ENCODE data around the gene ERP27.
A peak's percentile ranks its signal among the peaks of the same experiment; 100 is the strongest.

ERP27 gene

DNA sequence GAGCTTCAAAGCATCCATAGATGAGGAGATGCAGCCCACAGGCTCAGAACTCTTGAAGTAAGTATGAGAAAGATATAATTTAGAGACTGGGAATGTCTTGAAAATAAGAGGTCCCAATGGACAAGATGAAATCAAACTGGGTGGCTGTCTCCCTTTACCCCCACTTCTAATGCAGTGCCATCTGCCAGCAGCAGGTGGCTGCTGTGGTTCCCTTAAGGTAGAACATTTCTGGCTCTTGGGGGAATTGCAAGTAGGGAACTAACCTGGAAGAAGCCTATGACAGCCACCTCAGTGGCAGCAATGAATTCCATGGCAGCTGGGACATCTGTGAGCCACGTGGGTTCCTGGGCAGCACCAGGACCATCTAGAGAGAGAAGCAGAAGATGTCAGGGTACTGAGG lies 648 bp downstream of the ERP27 start:
- ATAC-seq (replicated peaks) = peak in 1 of 2 donors; percentile 38
- no peaks in the 10 kb centered on the region for H3K27me3 Mint-ChIP-seq
- peak overlapping the region; percentile 72 for H3K27ac Mint-ChIP-seq
- no peak for DNase-seq
- peaks cover 19 to 40% of the 10 kb centered on the region in 2 donors for H3K4me1 Mint-ChIP-seq
- peak overlapping the region in 1 of 2 donors; percentile 31 for H3K4me3 Mint-ChIP-seq
- H3K36me3 Mint-ChIP-seq = peaks cover 40 to 60% of the 10 kb centered on the region in 2 donors
- H3K9me3 Mint-ChIP-seq = peaks cover 0 to 4% of the 10 kb centered on the region in 2 donors

DNA sequence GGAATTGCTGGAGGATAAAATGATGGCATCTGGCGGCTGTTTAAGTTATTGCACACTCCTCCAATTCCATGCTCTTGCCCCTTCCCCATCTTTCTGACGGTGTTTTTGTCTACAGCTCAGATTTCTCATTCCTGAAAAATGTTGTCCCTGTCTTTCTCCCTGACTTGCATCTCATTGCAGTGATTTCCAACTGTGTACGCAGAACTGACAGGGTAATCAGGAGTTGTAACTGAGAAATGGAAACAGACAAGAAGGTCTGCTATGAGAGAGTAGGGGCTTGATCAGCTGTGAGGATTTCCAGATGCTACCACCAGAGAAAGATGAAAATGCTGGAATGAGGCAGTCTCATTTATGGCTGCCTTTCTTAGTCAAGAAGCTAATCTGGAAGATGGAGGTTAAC lies 1.3 kb downstream of the ERP27 start:
- H3K27ac Mint-ChIP-seq = no peak overlapping the region
- H3K9me3 Mint-ChIP-seq = peaks cover 0 to 4% of the 10 kb centered on the region in 2 donors
- H3K4me3 Mint-ChIP-seq = no peak overlapping the region
- no peak for ATAC-seq (replicated peaks)
- peaks cover 17 to 40% of the 10 kb centered on the region in 2 donors for H3K4me1 Mint-ChIP-seq
- no peak for DNase-seq
- no peaks in the 10 kb centered on the region for H3K27me3 Mint-ChIP-seq
- peaks cover 38 to 60% of the 10 kb centered on the region in 2 donors for H3K36me3 Mint-ChIP-seq

DNA sequence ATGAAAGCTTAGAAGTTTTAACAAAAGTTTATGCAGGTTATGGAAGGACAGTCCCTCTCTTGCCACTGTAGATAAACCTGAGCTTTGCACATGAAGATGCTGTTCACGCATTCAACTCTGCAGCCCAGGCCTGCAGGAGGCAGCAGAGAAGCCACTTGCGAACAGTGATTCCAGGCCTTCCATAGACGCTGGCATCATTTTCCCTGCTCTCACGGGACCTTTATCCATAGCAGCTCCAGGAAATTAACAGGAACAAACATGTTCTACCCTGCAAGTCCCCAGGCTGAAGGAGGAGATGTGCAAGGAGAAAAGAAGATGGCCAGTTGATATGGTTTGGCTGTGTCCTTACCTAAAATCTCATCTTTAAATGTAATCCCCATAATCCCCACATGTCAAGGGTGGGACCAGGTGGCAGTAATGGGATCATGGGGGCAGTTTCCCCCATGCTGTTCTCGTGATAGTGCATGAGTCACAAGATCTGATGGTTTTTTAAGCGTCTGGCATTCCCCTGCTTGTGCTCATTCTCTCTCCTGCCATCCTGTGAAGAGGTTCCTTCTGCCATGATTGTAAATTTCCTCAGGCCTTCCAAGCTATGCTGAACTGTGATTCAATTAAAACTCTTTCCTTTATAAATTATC lies 2.0 kb downstream of the ERP27 start:
- no peak overlapping the region for H3K27ac Mint-ChIP-seq
- peaks cover 15 to 40% of the 10 kb centered on the region in 2 donors for H3K4me1 Mint-ChIP-seq
- no peak for ATAC-seq (replicated peaks)
- no peaks in the 10 kb centered on the region for H3K27me3 Mint-ChIP-seq
- peaks cover 42 to 59% of the 10 kb centered on the region in 2 donors for H3K36me3 Mint-ChIP-seq
- no peak overlapping the region for H3K4me3 Mint-ChIP-seq
- peaks cover 0 to 4% of the 10 kb centered on the region in 2 donors for H3K9me3 Mint-ChIP-seq
- no peak for DNase-seq

DNA sequence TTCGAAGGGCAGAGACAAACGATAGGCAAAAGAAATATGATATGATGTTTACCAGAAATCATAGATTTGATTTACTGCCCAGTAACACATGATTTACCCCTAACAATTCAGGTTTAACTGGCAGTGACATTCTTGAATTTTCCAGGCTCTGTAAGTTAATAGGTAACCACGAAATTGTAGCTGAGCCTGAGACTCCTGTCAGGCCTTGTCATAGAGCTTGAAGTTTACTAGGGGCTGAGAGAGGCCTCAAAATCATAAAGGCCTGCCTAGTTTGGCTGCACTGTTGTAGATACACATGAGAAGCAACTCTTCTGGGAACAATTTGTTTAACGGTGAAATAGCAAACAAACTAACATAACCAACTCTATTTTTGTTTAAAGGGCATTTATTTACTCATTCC lies 3.3 kb downstream of the ERP27 start:
- no peak overlapping the region for H3K27ac Mint-ChIP-seq
- H3K9me3 Mint-ChIP-seq = peaks cover 0 to 4% of the 10 kb centered on the region in 2 donors
- no peak overlapping the region for H3K4me3 Mint-ChIP-seq
- peaks cover 31 to 46% of the 10 kb centered on the region in 2 donors for H3K36me3 Mint-ChIP-seq
- H3K4me1 Mint-ChIP-seq = peaks cover 15 to 33% of the 10 kb centered on the region in 2 donors
- ATAC-seq (replicated peaks) (no peak), DNase-seq (no peak)
- no peaks in the 10 kb centered on the region for H3K27me3 Mint-ChIP-seq

DNA sequence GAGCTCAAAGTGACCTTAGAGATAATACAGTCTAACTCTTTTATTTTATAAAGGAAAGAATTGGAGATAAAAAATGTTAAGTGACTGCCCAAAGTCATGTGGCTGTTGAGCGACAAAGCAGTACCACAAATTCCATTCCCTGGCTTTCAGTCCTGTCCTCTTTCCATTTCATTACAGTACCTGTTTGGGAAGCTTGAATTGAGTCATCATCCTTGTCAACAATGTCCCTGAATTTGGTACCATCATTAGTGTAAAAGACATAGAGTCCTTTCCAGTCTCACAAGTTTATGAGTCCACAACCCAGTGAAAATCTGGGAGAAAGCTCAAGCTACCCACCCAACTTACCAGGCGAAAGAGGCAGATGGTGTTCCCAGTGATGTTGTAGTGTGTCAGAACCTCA lies 3.8 kb downstream of the ERP27 start:
- no peaks in the 10 kb centered on the region for H3K27me3 Mint-ChIP-seq
- ATAC-seq (replicated peaks) (no peak), DNase-seq (no peak)
- H3K27ac Mint-ChIP-seq = no peak overlapping the region
- H3K9me3 Mint-ChIP-seq = peaks cover 0 to 4% of the 10 kb centered on the region in 2 donors
- H3K36me3 Mint-ChIP-seq = peaks cover 28 to 40% of the 10 kb centered on the region in 2 donors
- no peak overlapping the region for H3K4me3 Mint-ChIP-seq
- H3K4me1 Mint-ChIP-seq = peaks cover 14 to 28% of the 10 kb centered on the region in 2 donors

DNA sequence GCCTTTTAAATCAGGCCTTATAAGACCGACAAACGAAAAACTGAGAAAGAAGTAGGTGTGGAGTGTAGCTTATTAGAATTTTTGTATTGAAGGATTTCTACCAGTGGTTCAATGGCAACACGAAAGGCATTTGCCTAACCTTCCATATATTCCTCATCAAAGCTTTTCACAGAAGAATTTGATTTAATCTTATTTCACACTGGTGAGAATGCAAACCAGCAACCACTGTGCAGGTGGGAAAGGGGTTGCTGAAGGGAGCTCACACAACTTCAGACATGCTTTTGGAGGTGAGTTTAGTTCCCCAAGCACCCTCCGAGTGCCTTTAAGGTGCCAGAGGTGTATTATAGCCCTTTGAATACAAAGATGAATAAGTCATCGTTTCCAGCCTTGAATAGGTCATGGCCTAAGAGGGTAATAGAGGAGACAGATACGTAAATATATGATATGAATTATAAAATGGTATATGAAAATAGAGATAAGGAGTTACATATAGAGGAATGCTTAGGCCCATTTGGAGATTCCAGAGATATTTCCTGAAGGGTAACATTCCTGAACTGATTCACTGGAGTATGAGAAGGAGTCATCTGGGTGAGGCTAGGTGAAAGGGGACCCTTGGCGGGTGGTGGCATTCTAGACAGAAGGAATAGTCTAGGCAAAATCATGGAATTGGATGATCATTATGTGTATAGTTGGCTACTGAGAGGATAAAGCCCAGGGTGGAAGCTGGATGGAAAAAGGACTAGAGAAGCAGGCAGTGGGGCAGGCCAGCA lies 6.4 kb downstream of the ERP27 start:
- DNase-seq (no peak), ATAC-seq (replicated peaks) (no peak)
- Mint-ChIP-seq H3K4me3 (no peak overlapping the region), H3K4me1 (peaks cover 3 to 13% of the 10 kb centered on the region in 2 donors), H3K27ac (no peak overlapping the region), H3K27me3 (no peaks in the 10 kb centered on the region), H3K9me3 (no peaks in the 10 kb centered on the region), H3K36me3 (peaks cover 20 to 37% of the 10 kb centered on the region in 2 donors)

DNA sequence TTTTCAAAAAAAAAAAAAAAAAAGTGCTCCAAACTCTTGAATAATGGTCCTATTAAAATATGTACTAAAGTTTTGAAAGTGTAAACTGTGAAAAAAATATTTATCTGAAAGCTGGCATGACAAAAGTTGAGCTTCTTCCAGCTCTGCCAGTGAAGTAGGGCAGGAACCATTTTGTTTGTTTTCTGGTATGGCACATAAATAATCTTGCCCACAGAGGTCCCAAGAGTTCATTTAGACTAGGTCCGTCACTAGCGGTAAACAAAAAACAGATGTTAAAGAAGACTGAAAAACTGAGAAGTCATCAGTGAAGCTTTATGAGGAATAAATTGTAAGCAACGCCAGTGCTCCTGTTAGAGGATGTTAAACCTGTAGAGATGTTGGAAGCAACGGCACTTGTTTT lies 7.0 kb downstream of the ERP27 start:
- DNase-seq (no peak), ATAC-seq (replicated peaks) (no peak)
- Mint-ChIP-seq H3K27me3 (no peaks in the 10 kb centered on the region), H3K4me3 (no peak overlapping the region), H3K9me3 (no peaks in the 10 kb centered on the region), H3K36me3 (peaks cover 18 to 31% of the 10 kb centered on the region in 2 donors), H3K27ac (no peak overlapping the region), H3K4me1 (peaks cover 3 to 10% of the 10 kb centered on the region in 2 donors)

DNA sequence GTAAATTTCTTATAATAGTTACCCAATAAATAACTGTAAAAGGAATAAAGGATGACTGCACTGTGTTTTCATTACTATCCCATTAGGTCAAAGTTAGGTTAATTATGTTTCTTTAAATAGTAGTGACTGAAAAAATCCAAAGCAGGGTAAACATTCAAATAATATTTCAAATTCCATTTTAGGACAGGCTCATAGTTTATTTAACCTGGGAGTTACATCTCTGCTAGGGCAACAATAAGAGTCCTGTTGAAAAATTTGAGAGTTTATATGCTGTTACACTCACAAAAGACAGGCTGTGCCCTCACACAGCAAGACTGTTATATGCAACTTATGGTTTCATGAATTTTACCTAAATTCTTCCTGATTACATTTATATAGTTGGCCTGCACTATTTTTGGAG lies 8.0 kb downstream of the ERP27 start:
- peaks cover 18 to 30% of the 10 kb centered on the region in 2 donors for H3K36me3 Mint-ChIP-seq
- peaks cover 3 to 10% of the 10 kb centered on the region in 2 donors for H3K4me1 Mint-ChIP-seq
- no peak overlapping the region for H3K4me3 Mint-ChIP-seq
- no peaks in the 10 kb centered on the region for H3K9me3 Mint-ChIP-seq
- DNase-seq = no peak
- ATAC-seq (replicated peaks) = no peak
- no peak overlapping the region for H3K27ac Mint-ChIP-seq
- H3K27me3 Mint-ChIP-seq = no peaks in the 10 kb centered on the region

DNA sequence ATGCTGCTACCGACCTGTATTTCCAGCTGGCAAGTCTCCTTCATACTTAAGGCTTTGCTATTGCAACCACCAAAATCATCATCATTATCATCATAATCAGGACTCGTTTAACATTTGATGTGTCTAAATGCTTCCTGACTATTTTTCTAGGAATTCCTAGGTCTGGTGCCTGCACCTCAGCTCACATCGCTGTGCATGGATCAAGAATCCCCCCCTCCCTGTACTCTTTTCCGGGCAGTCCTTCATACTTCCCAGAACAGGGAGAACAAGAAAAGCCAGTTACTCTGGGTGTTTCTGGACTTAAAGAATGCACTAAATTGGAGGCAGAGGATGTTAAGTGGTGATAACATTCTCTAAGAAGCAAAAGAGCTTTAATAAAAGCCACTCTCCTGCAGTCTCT lies 9.4 kb downstream of the ERP27 start:
- ATAC-seq (replicated peaks) (no peak), DNase-seq (no peak)
- H3K9me3 Mint-ChIP-seq = no peaks in the 10 kb centered on the region
- no peak overlapping the region for H3K4me3 Mint-ChIP-seq
- peaks cover 3 to 10% of the 10 kb centered on the region in 2 donors for H3K4me1 Mint-ChIP-seq
- H3K27ac Mint-ChIP-seq = no peak overlapping the region
- no peaks in the 10 kb centered on the region for H3K27me3 Mint-ChIP-seq
- peaks cover 17 to 27% of the 10 kb centered on the region in 2 donors for H3K36me3 Mint-ChIP-seq

DNA sequence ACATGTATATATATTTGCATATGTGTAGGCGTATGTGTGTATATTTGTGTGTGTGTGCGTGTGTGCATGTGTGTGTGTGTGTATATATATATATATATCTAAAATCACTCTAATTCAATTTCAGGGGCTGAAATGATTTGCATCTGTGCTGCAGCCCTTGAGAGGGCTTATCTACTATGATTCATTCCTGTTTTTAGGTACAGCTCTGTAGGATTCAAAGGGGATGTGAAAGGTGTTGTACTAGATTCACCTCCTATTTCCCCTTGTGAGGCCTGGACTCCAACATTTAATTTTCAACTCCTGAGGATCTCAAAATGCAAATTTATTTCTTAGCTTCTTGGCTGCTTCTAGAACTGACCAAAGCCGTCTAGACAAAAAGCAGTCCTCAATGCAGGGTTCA lies 11.1 kb downstream of the ERP27 start:
- Mint-ChIP-seq H3K27me3 (no peaks in the 10 kb centered on the region), H3K4me1 (peaks cover 3 to 10% of the 10 kb centered on the region in 2 donors), H3K4me3 (no peak overlapping the region), H3K9me3 (no peaks in the 10 kb centered on the region), H3K27ac (no peak overlapping the region), H3K36me3 (peaks cover 10 to 15% of the 10 kb centered on the region in 2 donors)
- DNase-seq = no peak
- peak; percentile 54 to 76 for ATAC-seq (replicated peaks)

DNA sequence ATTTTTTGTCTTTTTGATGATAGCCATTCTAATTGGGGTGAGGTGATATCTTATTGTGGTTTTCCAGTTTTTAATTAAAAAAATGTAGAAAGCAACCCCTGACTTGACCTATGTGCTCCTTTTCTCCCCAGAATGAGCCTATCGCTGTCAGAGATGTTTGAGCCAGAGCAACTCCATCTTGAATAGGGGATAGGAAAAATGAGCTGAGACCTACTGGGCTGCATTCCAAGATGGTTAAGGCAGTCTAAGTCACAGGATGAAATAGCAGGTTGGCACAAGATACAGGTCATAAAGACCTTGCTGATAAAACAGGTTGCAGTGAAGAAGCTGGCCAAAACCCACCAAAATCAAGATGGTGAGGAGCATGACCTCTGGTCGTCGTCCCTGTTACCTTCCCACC lies 13.8 kb downstream of the ERP27 start:
- Mint-ChIP-seq H3K4me1 (peaks cover 11 to 20% of the 10 kb centered on the region in 2 donors), H3K4me3 (no peak overlapping the region), H3K36me3 (peaks cover 7 to 14% of the 10 kb centered on the region in 2 donors), H3K27me3 (no peaks in the 10 kb centered on the region), H3K9me3 (no peaks in the 10 kb centered on the region), H3K27ac (no peak overlapping the region)
- DNase-seq = no peak
- ATAC-seq (replicated peaks) = no peak

DNA sequence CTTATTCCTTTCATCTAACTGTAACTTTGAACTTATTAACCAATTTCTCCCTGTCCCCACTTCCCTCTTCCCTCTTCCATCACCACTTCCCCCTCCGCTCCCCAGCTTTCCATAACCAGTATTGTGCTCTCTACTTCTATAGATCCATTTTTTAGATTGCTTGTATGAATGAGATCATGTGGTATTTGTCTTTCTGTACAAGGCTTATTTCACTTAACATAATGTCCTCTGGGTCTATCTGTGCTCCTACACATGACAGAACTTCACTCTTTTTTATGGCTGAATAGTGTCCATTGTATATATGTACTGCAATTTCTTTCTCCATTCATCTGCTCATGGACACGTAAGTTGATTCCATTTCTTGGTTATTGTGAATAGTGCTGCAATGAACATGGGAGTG lies 14.4 kb downstream of the ERP27 start:
- Mint-ChIP-seq H3K9me3 (no peaks in the 10 kb centered on the region), H3K27ac (no peak overlapping the region), H3K36me3 (peaks cover 7 to 19% of the 10 kb centered on the region in 2 donors), H3K4me1 (peaks cover 11 to 20% of the 10 kb centered on the region in 2 donors), H3K4me3 (no peak overlapping the region), H3K27me3 (no peaks in the 10 kb centered on the region)
- DNase-seq (no peak), ATAC-seq (replicated peaks) (no peak)

DNA sequence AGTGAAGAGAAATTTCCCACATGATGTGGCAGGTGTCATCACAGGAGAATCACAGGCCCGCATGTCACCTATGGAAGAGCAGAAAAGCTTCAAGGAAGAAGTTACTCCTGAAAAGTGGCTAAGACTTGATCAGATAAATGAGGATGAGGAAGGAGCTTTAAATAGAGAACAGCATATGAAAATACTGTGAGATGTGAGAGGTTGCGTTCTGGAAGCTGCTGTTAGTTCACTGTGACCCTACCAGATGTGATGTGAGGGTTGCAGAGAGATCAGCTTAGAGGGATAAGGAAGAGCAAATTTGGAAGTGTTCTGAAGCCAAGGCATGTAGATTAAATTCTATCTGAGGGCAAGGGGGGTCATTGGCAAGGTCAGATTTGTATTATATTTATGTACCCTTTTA lies 17.1 kb downstream of the ERP27 start:
- DNase-seq = no peak
- ATAC-seq (replicated peaks) = peak in 1 of 2 donors; percentile 36
- no peak overlapping the region for H3K27ac Mint-ChIP-seq

DNA sequence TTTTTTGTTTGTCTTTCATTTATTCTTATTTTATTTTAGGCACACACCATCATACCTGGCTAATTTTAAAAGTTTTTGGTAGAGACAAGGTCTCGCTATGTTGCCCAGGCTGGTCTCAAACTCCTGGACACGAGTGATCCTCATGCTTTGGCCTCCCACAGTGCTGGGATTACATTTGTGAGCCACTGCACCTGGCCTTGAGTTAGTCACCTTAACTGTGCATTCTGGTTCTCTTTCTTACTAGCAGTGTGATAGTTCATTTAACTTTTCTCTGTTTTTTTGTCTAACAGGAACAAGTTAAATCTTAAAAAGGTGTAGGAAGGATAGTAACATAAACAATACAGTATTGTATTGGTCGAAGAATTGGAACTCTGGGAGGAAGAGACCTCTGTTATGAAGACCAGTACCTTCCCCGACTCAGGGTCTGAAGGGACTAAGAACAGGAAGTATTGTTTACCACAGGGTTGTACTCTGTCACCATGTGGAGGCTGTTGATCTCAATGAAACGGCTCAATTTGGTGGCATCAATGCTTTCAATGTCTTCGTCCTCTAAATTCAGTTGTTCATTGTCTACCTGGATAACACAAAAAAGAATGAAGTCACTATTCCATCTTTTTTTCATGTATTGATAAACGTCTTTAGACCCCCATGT lies 17.7 kb downstream of the ERP27 start:
- H3K4me3 Mint-ChIP-seq = no peak overlapping the region
- no peaks in the 10 kb centered on the region for H3K27me3 Mint-ChIP-seq
- no peak overlapping the region for H3K27ac Mint-ChIP-seq
- H3K36me3 Mint-ChIP-seq = peaks cover 21 to 37% of the 10 kb centered on the region in 2 donors
- DNase-seq (no peak), ATAC-seq (replicated peaks) (peak; percentile 58 to 67)
- H3K9me3 Mint-ChIP-seq = no peaks in the 10 kb centered on the region
- peaks cover 8 to 10% of the 10 kb centered on the region in 2 donors for H3K4me1 Mint-ChIP-seq

More for the DNA sequence above, 17.1 kb downstream of the ERP27 start:
- H3K36me3 Mint-ChIP-seq = peaks cover 19 to 33% of the 10 kb centered on the region in 2 donors
- no peak overlapping the region for H3K4me3 Mint-ChIP-seq
- H3K9me3 Mint-ChIP-seq = no peaks in the 10 kb centered on the region
- no peaks in the 10 kb centered on the region for H3K27me3 Mint-ChIP-seq
- peaks cover 8 to 10% of the 10 kb centered on the region in 2 donors for H3K4me1 Mint-ChIP-seq
